ENCODE measurements around the gene TP53I11.

DNA sequence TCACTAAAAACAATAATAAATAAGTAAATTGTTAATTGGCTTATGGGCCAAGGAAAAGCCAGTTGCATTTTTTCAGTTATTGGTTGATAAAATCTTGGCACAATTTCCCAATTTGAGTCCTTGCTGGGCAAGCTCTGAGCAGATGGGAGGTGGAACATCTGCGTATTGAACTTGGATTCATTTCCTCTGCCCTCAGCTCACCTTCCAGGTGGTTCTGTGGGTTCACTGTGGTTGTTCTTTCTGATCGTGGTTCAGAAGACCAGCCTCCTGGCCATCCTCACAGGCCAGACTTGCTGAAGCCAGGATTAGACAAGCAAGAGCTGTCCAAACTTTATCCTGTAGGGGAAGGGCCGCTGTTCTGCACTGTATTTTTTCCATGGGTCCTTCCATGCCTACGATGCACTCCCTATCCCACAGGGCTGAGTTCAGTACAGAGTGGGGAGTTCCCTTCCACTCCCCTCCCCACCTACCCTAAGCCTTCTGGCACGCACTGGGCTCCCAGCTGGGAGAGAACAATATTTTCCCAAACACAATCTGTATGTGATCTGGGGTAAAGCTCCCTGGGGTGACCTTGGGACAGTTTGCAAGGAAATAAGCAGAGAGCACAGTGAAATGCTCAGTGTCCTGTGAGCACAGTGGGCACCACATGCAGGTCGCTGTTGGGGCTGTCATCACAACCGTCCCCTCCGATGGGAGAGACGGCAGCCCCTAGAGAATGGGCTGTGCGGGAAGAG is 43.5 kb upstream of the TP53I11 start:
- TF ChIP-seq MTF1 (CRISPR knock-in tag; IDR thresholded peaks at IDR 0.05) (no peak), CBX5 (CRISPR knock-in tag; IDR thresholded peaks at IDR 0.05; ENCODE audit: borderline replicate concordance) (no peak), ZNF260 (CRISPR knock-in tag; IDR thresholded peaks at IDR 0.05; ENCODE audit: borderline replicate concordance, low read depth) (no peak), ZSCAN20 (CRISPR knock-in tag; IDR thresholded peaks at IDR 0.05; ENCODE audit: borderline replicate concordance) (no peak)
- TF ChIP-seq, protein P1, sequence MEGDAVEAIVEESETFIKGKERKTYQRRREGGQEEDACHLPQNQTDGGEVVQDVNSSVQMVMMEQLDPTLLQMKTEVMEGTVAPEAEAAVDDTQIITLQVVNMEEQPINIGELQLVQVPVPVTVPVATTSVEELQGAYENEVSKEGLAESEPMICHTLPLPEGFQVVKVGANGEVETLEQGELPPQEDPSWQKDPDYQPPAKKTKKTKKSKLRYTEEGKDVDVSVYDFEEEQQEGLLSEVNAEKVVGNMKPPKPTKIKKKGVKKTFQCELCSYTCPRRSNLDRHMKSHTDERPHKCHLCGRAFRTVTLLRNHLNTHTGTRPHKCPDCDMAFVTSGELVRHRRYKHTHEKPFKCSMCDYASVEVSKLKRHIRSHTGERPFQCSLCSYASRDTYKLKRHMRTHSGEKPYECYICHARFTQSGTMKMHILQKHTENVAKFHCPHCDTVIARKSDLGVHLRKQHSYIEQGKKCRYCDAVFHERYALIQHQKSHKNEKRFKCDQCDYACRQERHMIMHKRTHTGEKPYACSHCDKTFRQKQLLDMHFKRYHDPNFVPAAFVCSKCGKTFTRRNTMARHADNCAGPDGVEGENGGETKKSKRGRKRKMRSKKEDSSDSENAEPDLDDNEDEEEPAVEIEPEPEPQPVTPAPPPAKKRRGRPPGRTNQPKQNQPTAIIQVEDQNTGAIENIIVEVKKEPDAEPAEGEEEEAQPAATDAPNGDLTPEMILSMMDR (CRISPR knock-in tag; IDR thresholded peaks at IDR 0.05) = no peak

All from HepG2 (cell line).